HEK293 (cell line): Measurements from ENCODE around the gene P2RX6.

Source experiments
- CTCF ChIA-PET: fragments of 350-600 bp; formaldehyde crosslinking; extraction: SDS; loops from one replicate; lab custom pipeline; 2021; ENCODE audit warnings: antibody characterized with exemption; lab: Yijun Ruan, JAX
- POLR2A ChIA-PET: fragments of 300-600 bp; formaldehyde crosslinking; extraction: SDS; loops from one replicate; lab custom pipeline; 2020; ENCODE audit warnings: antibody characterized with exemption, inconsistent platforms; lab: Yijun Ruan, JAX
- H3K27ac ChIP-seq: fragments of 200-500 bp; sonication (Bioruptor generic); 2 replicates; pipeline ENCODE4 v1.5.1; 2014; ENCODE audit warnings: low read depth, low read length, control low read depth, inconsistent platforms; ENCODE audit errors: extremely low read depth
- H3K36me3 ChIP-seq, 2 experiments: fragments of 200-500 bp in 1 of 2; sonication (Bioruptor generic) in 1 of 2; 1 replicate in 1 of 2; 2 replicates in 1 of 2; pipeline ENCODE4 v1.5.1; 2014 to 2017; ENCODE audit warnings: inconsistent platforms in 2 of 2, low read length in 2 of 2; ENCODE audit not compliant: control insufficient read depth in 2 of 2, insufficient read depth in 1 of 2
- H3K4me1 ChIP-seq: fragments of 200-500 bp; sonication (Bioruptor generic); 2 replicates; pipeline ENCODE4 v1.5.1; 2014; ENCODE audit warnings: mild to moderate bottlenecking, low read length, inconsistent platforms; ENCODE audit not compliant: control insufficient read depth, insufficient read depth
- H3K4me3 ChIP-seq: 2 replicates; pipeline ENCODE4 v1.5.1; 2011; ENCODE audit warnings: low read depth, mild to moderate bottlenecking, control low read depth, low read length, moderate library complexity
- H3K9me3 ChIP-seq: fragments of 200-500 bp; sonication (Bioruptor generic); 2 replicates; pipeline ENCODE4 v1.5.1; 2014; ENCODE audit warnings: low read depth, low read length, inconsistent platforms; ENCODE audit not compliant: control insufficient read depth, insufficient read depth
- PRDM10 ChIP-seq: fragments of 450-650 bp; formaldehyde crosslinking; IDR thresholded peaks from 2 replicates; pipeline ENCODE4 v1.5.1; 2016; ENCODE audit warnings: missing biosample characterization, missing genetic modification characterization
- ZNF18 ChIP-seq: fragments of 450-650 bp; formaldehyde crosslinking; IDR thresholded peaks from 2 replicates; pipeline ENCODE4 v1.5.1; 2016; ENCODE audit warnings: missing biosample characterization, missing genetic modification characterization
- ZNF488 ChIP-seq: fragments of 450-650 bp; formaldehyde crosslinking; IDR thresholded peaks from 2 replicates; pipeline ENCODE4 v1.5.1; 2016; ENCODE audit warnings: missing biosample characterization, missing genetic modification characterization
- ZNF558 ChIP-seq: fragments of 450-650 bp; formaldehyde crosslinking; IDR thresholded peaks from 2 replicates; pipeline ENCODE4 v1.5.1; 2016; ENCODE audit warnings: missing biosample characterization, missing genetic modification characterization
- ZNF660 ChIP-seq: fragments of 450-650 bp; IDR thresholded peaks from 2 replicates; pipeline ENCODE4 v1.5.1; 2018; ENCODE audit warnings: missing biosample characterization, mild to moderate bottlenecking, missing genetic modification characterization
- ZSCAN5A ChIP-seq: fragments of 450-650 bp; formaldehyde crosslinking; IDR thresholded peaks from 2 replicates; pipeline ENCODE4 v1.5.1; 2016; ENCODE audit warnings: missing biosample characterization, missing genetic modification characterization

The P2RX6 gene

GRCh38 chr22:21064917-21065864 is 50.2 kb downstream of the P2RX6 start:
- no peaks in the 10 kb centered on the region for H3K4me1 ChIP-seq
- ChIA-PET POLR2A (no interaction called here), CTCF (interaction anchor here (0.7 to 1.3 kb wide), 3 partner anchors 37 to 39 kb away, joined by 3 to 4 read pairs (median 4); no protein-coding TSS in a partner anchor)
- H3K36me3 ChIP-seq: no peaks in the 10 kb centered on the region
- no peak overlapping the region for H3K27ac ChIP-seq
- H3K9me3 ChIP-seq: no peaks in the 10 kb centered on the region
- H3K4me3 ChIP-seq: no peak overlapping the region
- TF ChIP-seq ZNF558 (tag by site-specific recombination) (no peak), PRDM10 (tag by site-specific recombination) (0 out of 2 replicates have a peak, but pooled peaks have one; percentile 16)

GRCh38 chr22:21067075-21067900 is 52.3 kb downstream of the P2RX6 start:
- no peak for TF ChIP-seq ZNF660 (tag by site-specific recombination)
- CTCF ChIA-PET: no interaction called here
- no peak overlapping the region for H3K4me3 ChIP-seq
- H3K4me1 ChIP-seq: no peaks in the 10 kb centered on the region
- POLR2A ChIA-PET: no interaction called here
- H3K36me3 ChIP-seq: no peaks in the 10 kb centered on the region
- H3K9me3 ChIP-seq: no peaks in the 10 kb centered on the region
- H3K27ac ChIP-seq: no peak overlapping the region

- no peak for TF ChIP-seq ZNF488 (tag by site-specific recombination)
- no peak for TF ChIP-seq ZSCAN5A (tag by site-specific recombination)
- no peak for TF ChIP-seq ZNF18 (tag by site-specific recombination)
- H3K27ac ChIP-seq: no peak overlapping the region
- ChIA-PET CTCF (no interaction called here), POLR2A (no interaction called here)
- H3K9me3 ChIP-seq: no peaks in the 10 kb centered on the region
- no peak overlapping the region for H3K4me3 ChIP-seq
- H3K36me3 ChIP-seq: no peaks in the 10 kb centered on the region
- no peaks in the 10 kb centered on the region for H3K4me1 ChIP-seq
These were observed 53.1 kb downstream of the P2RX6 start for GRCh38 chr22:21067901-21068680.
